ENCODE data around the gene ZNF2.

The ZNF2 gene

GRCh38 chr2:95206096-95206495 is 40.5 kb downstream of the ZNF2 start:
- no peak for DNase-seq (ENCODE audit: low read depth)

- peak; percentile 75 for DNase-seq (ENCODE audit: low read depth)
These were observed 41.7 kb downstream of the ZNF2 start, which contains the start of gene ZNF892 for GRCh38 chr2:95207111-95207961. Gene ZNF892, plus strand, starts transcription at chr2:95207521. Its CDS starts 295 bp downstream, at chr2:95207816.

GRCh38 chr2:95208106-95208505 is 42.5 kb downstream of the ZNF2 start:
- DNase-seq (ENCODE audit: low read depth) = no peak

GRCh38 chr2:95215018-95215612 is 49.5 kb downstream of the ZNF2 start:
- no peak for DNase-seq (ENCODE audit: low read depth)

GRCh38 chr2:95220449-95220848 is 54.8 kb downstream of the ZNF2 start:
- DNase-seq (ENCODE audit: low read depth) = no peak

GRCh38 chr2:95225658-95226057 is 60.0 kb downstream of the ZNF2 start:
- DNase-seq (ENCODE audit: low read depth) = no peak

GRCh38 chr2:95231723-95232122 is 66.1 kb downstream of the ZNF2 start:
- peak; percentile 74 for DNase-seq (ENCODE audit: low read depth)

GRCh38 chr2:95232232-95232631 is 66.6 kb downstream of the ZNF2 start:
- DNase-seq (ENCODE audit: low read depth) = no peak

Measured in fibroblast of the conjunctiva (primary cell).